Activated naive CD4-positive, alpha-beta T cell treated with anti-CD3 and anti-CD28 coated beads for 36 hours (primary cell): ENCODE results near the gene PAK4. TPM values are rescaled to one million over a fixed set of nuclear protein-coding genes. Genes with fewer than 3 reads are reported as not detected.
"Not testable (repeated sequence)": the region's sequence is repeated elsewhere in the genome, so short reads cannot be mapped to it uniquely, and the experiment has no call there.

Experiments
- CTCF ChIA-PET: fragments of 350-600 bp; sonication (Branson Sonifier 250); formaldehyde crosslinking; loops from one replicate; lab custom pipeline; 2021; ENCODE audit warnings: antibody characterized with exemption; lab: Charles Lee
- DNase-seq: peaks from one replicate; pipeline ENCODE4 v3.0.0-alpha.2; 2020
- H3K27ac Mint-ChIP-seq: one replicate; pipeline ENCODE4 v1.8.0; 2021; ENCODE audit warnings: mild to moderate bottlenecking, mixed read lengths
- H3K27me3 Mint-ChIP-seq: one replicate; pipeline ENCODE4 v1.8.0; 2021; ENCODE audit warnings: low read depth, mixed read lengths
- H3K36me3 Mint-ChIP-seq: one replicate; pipeline ENCODE4 v1.8.0; 2021; ENCODE audit warnings: low read depth, mixed read lengths
- H3K4me1 Mint-ChIP-seq: one replicate; pipeline ENCODE4 v1.8.0; 2021; ENCODE audit warnings: low read depth, mixed read lengths
- H3K4me3 Mint-ChIP-seq: one replicate; pipeline ENCODE4 v1.8.0; 2021; ENCODE audit warnings: mild to moderate bottlenecking, moderate library complexity, mixed read lengths
- H3K9me3 Mint-ChIP-seq: one replicate; pipeline ENCODE4 v1.8.0; 2021; ENCODE audit warnings: mixed read lengths
- intact Hi-C: fragments of 100-400 bp; cut with micrococcal nuclease; formaldehyde crosslinking; loops from one replicate; pipeline ENCODE4 v1.15.1; 2023
- total RNA-seq, 2 experiments: library from RNA; stranded (reverse); gene quantifications; one replicate each; pipeline ENCODE4 v1.2.3, GENCODE V29; 2021

The PAK4 gene
- total RNA-seq, 2 experiments from 2014 or later, result 16.9 to 18.1 TPM

GRCh38 chr19:39217094-39217493, 91.5 kb downstream of the PAK4 start:
- Mint-ChIP-seq H3K4me1 (no peaks in the 10 kb centered on the region), H3K4me3 (no peak overlapping the region), H3K27ac (no peak overlapping the region), H3K27me3 (peaks cover 7% of the 10 kb centered on the region), H3K36me3 (no peaks in the 10 kb centered on the region), H3K9me3 (no peaks in the 10 kb centered on the region)
- intact Hi-C loops, result loop anchor here (10.0 kb wide), 1 partner anchor 318 kb away; the partner anchor contains the start of gene EID2B
- CTCF ChIA-PET, result interaction anchor here (1.0 to 1.6 kb wide), 3 partner anchors 14 to 111 kb away, joined by 3 to 6 read pairs (median 4); no protein-coding TSS in a partner anchor
- no peak for DNase-seq

- no peak for DNase-seq
- Mint-ChIP-seq H3K27ac (no peak overlapping the region), H3K4me1 (no peaks in the 10 kb centered on the region), H3K36me3 (no peaks in the 10 kb centered on the region), H3K9me3 (no peaks in the 10 kb centered on the region), H3K27me3 (peaks cover 9% of the 10 kb centered on the region), H3K4me3 (no peak overlapping the region)
- intact Hi-C loops, result loop anchor here (10.0 kb wide), 1 partner anchor 316 kb away; the partner anchor contains the start of gene EID2B
- CTCF ChIA-PET, result interaction anchor here (0.6 to 1.2 kb wide), 2 partner anchors 19 to 259 kb away, joined by 3 to 4 read pairs; no protein-coding TSS in a partner anchor
Measured at GRCh38 chr19:39218230-39219007, 92.8 kb downstream of the PAK4 start.

GRCh38 chr19:39219108-39219507, 93.5 kb downstream of the PAK4 start:
- not testable (repeated sequence) for H3K4me1 Mint-ChIP-seq, H3K9me3 Mint-ChIP-seq, DNase-seq, H3K27ac Mint-ChIP-seq, H3K4me3 Mint-ChIP-seq, H3K36me3 Mint-ChIP-seq
- peaks cover 13% of the 10 kb centered on the region for H3K27me3 Mint-ChIP-seq
- intact Hi-C loops, result loop anchor here (10.0 kb wide), 1 partner anchor 316 kb away; the partner anchor contains the start of gene EID2B
- CTCF ChIA-PET, result interaction anchor here (0.6 to 1.2 kb wide), 2 partner anchors 19 to 260 kb away, joined by 3 to 4 read pairs; no protein-coding TSS in a partner anchor

GRCh38 chr19:39223703-39224279, 98.2 kb downstream of the PAK4 start:
- intact Hi-C loops, result no loop called here
- peaks cover 10% of the 10 kb centered on the region for H3K27me3 Mint-ChIP-seq
- H3K36me3 Mint-ChIP-seq, result no peaks in the 10 kb centered on the region
- CTCF ChIA-PET, result interaction anchor here (0.6 kb wide), 1 partner anchor 335 kb away, joined by 3 read pairs; no protein-coding TSS in a partner anchor
- no peaks in the 10 kb centered on the region for H3K4me1 Mint-ChIP-seq
- no peaks in the 10 kb centered on the region for H3K9me3 Mint-ChIP-seq
- no peak overlapping the region for H3K27ac Mint-ChIP-seq
- H3K4me3 Mint-ChIP-seq, result no peak overlapping the region
- peak; percentile 57 for DNase-seq

- no peaks in the 10 kb centered on the region for H3K9me3 Mint-ChIP-seq
- H3K36me3 Mint-ChIP-seq, result no peaks in the 10 kb centered on the region
- H3K4me3 Mint-ChIP-seq, result no peak overlapping the region
- DNase-seq, result no peak
- H3K27ac Mint-ChIP-seq, result no peak overlapping the region
- CTCF ChIA-PET, result no interaction called here
- intact Hi-C loops, result no loop called here
- H3K27me3 Mint-ChIP-seq, result peaks cover 8% of the 10 kb centered on the region
- no peaks in the 10 kb centered on the region for H3K4me1 Mint-ChIP-seq
Measured at GRCh38 chr19:39224910-39225309, 99.3 kb downstream of the PAK4 start.

Other genes with a start within 250 kb of the PAK4 start
- gene RINL, start 247.5 kb upstream of the PAK4 start, total RNA-seq, result 100 to 1,000 TPM; 107 to 117 TPM
- gene SIRT2, start 226.2 kb upstream of the PAK4 start, total RNA-seq, result 10 to 100 TPM; 18.2 to 19.6 TPM
- gene NFKBIB, start 225.8 kb upstream of the PAK4 start, total RNA-seq, result 10 to 100 TPM; 47.2 to 52.7 TPM
- under 1 TPM; 0.26 to 0.44 TPM for gene CCER2, start 213.6 kb upstream of the PAK4 start, total RNA-seq
- 10 to 100 TPM; 43.6 to 52.6 TPM for gene SARS2, start 195.0 kb upstream of the PAK4 start, total RNA-seq
- 10 to 100 TPM; 49.0 to 56.0 TPM for gene MRPS12, start 194.8 kb upstream of the PAK4 start, total RNA-seq
- gene FBXO17, start 150.0 kb upstream of the PAK4 start, total RNA-seq, result under 1 TPM in 1 of 2 experiments, not detected in 1; 0.07 TPM
- 1 to 10 TPM; 1.0 to 1.8 TPM for gene FBXO27, start 93.2 kb upstream of the PAK4 start, total RNA-seq
- not detected for gene ACP7, start 41.4 kb upstream of the PAK4 start, total RNA-seq
- gene NCCRP1, start 71.2 kb downstream of the PAK4 start, total RNA-seq, result not detected
- not detected for gene SYCN, start 78.5 kb downstream of the PAK4 start, total RNA-seq
- gene IFNL3, start 119.2 kb downstream of the PAK4 start, total RNA-seq, result 1 to 10 TPM; 1.2 to 1.3 TPM
- not detected for gene IFNL4, start 123.1 kb downstream of the PAK4 start, total RNA-seq
- under 1 TPM; 0.69 to 0.93 TPM for gene IFNL2, start 142.6 kb downstream of the PAK4 start, total RNA-seq
- gene IFNL1, start 170.6 kb downstream of the PAK4 start, total RNA-seq, result 1 to 10 TPM in 1 of 2 experiments, under 1 TPM in 1; 0.91 to 1.0 TPM
- gene LRFN1, start 195.1 kb downstream of the PAK4 start, total RNA-seq, result 1 to 10 TPM; 5.0 to 5.3 TPM
- gene GMFG, start 210.3 kb downstream of the PAK4 start, total RNA-seq, result 100 to 1,000 TPM; 331 to 332 TPM
- 10 to 100 TPM; 33.0 to 35.8 TPM for gene SAMD4B, start 216.6 kb downstream of the PAK4 start, total RNA-seq